ENCODE data around the gene RPP25L.

The RPP25L gene

DNA sequence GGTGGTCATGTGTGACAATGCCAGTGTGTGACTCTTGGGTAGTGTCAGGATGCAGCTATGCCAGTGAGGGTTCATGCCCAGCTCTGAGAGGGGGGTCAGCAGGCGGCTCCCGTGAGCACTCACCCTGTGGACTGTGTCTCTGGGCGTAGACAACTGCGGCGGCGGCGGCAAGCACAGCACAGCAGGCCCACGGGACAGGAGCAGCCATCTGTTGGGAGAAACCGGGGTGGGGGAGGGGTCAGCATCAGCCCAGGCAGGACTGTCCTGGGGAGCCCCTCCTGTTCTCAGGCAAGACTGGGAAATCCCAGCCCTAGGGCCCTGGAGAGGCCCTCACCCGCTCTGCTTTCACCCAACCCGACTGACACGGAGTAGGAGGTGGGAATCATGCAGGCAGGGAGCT, 43.1 kb downstream of the RPP25L start:
- H3K36me3 ChIP-seq (ENCODE audit: control insufficient read depth, insufficient read depth, low read length): no peaks in the 10 kb centered on the region
- peaks cover 11% of the 10 kb centered on the region for H3K27me3 ChIP-seq (ENCODE audit: control insufficient read depth, insufficient read depth, low read length)
- H3K4me3 ChIP-seq (ENCODE audit: low read depth, low read length): no peak overlapping the region
- H3K9me3 ChIP-seq (ENCODE audit: control insufficient read depth, insufficient read depth, low read length): no peaks in the 10 kb centered on the region
- H3K9ac ChIP-seq (ENCODE audit: low read depth, low read length): no peak overlapping the region
- peaks cover 17% of the 10 kb centered on the region for H3K4me1 ChIP-seq (ENCODE audit: control insufficient read depth, insufficient read depth, low read length)

DNA sequence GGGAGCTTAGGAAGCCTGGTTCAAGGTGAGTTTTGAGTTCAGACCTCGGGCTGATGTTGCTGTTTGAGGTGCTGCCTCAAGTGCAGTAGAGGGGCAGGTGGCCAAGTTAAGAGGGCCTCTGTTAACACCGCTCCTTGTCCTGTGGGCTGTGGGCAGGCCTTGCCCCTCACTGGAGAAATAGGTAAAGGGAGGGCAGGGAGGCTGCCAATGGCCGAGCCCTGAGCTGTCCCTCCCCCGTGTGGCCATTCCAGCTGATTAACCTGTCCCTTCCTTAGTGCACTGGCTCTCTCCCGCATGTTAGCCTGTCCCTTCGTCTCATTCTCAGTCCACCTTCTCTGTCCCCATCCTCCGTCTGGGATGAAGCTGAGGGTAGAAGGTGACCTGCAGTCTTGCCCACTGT, 43.8 kb downstream of the RPP25L start:
- H3K4me3 ChIP-seq (ENCODE audit: low read depth, low read length): no peak overlapping the region
- H3K4me1 ChIP-seq (ENCODE audit: control insufficient read depth, insufficient read depth, low read length): peaks cover 14% of the 10 kb centered on the region
- H3K36me3 ChIP-seq (ENCODE audit: control insufficient read depth, insufficient read depth, low read length): no peaks in the 10 kb centered on the region
- H3K27me3 ChIP-seq (ENCODE audit: control insufficient read depth, insufficient read depth, low read length): peaks cover 17% of the 10 kb centered on the region
- no peak overlapping the region for H3K9ac ChIP-seq (ENCODE audit: low read depth, low read length)
- H3K9me3 ChIP-seq (ENCODE audit: control insufficient read depth, insufficient read depth, low read length): no peaks in the 10 kb centered on the region

DNA sequence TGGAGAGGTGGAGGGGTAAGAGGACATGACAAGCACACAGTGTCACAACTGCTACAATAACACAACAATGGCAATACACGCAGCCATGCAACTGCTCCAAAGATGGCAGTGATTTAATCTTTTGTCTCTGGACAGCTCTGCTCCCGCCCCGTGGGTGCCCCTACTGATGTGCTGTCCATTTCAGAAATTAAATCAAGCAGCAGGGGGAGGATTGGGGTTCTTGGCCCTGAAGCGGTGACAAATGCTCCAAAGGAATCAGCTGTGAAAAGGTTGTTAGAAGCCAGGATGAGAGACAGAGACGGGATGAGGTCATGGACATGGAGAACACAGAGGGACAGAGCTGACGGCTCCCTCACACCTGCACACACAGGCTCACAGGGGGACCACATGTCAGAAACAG, 44.9 kb downstream of the RPP25L start:
- Histone ChIP-seq H3K4me1 (ENCODE audit: control insufficient read depth, insufficient read depth, low read length) (peaks cover 14% of the 10 kb centered on the region), H3K9me3 (ENCODE audit: control insufficient read depth, insufficient read depth, low read length) (no peaks in the 10 kb centered on the region), H3K4me3 (ENCODE audit: low read depth, low read length) (no peak overlapping the region), H3K27me3 (ENCODE audit: control insufficient read depth, insufficient read depth, low read length) (peaks cover 18% of the 10 kb centered on the region), H3K9ac (ENCODE audit: low read depth, low read length) (no peak overlapping the region), H3K36me3 (ENCODE audit: control insufficient read depth, insufficient read depth, low read length) (no peaks in the 10 kb centered on the region)

DNA sequence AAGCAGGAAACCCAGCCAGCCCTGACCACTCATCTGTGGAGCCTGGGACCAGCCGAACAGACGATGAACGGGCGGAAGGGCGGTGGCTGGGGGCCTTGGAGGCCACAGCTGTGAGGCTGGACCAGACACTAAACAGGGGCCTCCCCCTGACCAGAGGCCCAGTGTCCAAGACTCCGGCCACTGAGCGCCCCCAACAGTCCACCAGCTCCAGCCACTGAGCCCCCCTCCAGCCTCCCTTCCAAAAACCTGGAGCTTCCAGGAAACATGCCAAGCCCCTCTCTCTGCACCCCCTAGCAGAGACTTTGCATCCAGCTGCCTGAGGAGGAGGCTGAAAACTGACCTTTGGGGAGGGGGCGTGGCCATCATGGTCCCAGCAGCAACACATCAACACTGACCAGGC, 45.6 kb downstream of the RPP25L start:
- Histone ChIP-seq H3K9me3 (ENCODE audit: control insufficient read depth, insufficient read depth, low read length) (no peaks in the 10 kb centered on the region), H3K4me3 (ENCODE audit: low read depth, low read length) (no peak overlapping the region), H3K4me1 (ENCODE audit: control insufficient read depth, insufficient read depth, low read length) (peaks cover 14% of the 10 kb centered on the region), H3K27me3 (ENCODE audit: control insufficient read depth, insufficient read depth, low read length) (peaks cover 18% of the 10 kb centered on the region), H3K36me3 (ENCODE audit: control insufficient read depth, insufficient read depth, low read length) (no peaks in the 10 kb centered on the region), H3K9ac (ENCODE audit: low read depth, low read length) (no peak overlapping the region)

DNA sequence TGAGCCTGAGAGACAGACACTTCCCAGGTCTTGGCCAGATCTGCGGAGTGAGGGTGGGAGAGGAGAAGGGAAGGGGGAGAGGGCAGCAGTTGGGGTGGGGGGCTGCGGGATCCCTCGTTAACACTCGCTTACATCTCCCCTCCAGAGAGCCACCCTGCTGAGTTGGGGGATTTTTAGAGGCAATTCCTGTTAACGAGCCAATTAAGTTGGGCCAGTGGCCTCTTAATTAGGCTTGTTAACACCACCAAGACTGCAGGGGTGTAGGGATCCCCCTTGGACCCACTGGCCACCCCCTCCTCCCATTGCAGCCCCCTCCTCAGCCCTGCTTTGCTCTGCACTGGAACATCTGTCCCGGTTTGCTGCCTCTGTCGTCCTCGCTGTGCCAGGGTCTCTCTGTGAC, 46.0 kb downstream of the RPP25L start:
- H3K9ac ChIP-seq (ENCODE audit: low read depth, low read length): no peak overlapping the region
- H3K9me3 ChIP-seq (ENCODE audit: control insufficient read depth, insufficient read depth, low read length): no peaks in the 10 kb centered on the region
- peaks cover 18% of the 10 kb centered on the region for H3K27me3 ChIP-seq (ENCODE audit: control insufficient read depth, insufficient read depth, low read length)
- no peaks in the 10 kb centered on the region for H3K36me3 ChIP-seq (ENCODE audit: control insufficient read depth, insufficient read depth, low read length)
- H3K4me1 ChIP-seq (ENCODE audit: control insufficient read depth, insufficient read depth, low read length): peaks cover 14% of the 10 kb centered on the region
- no peak overlapping the region for H3K4me3 ChIP-seq (ENCODE audit: low read depth, low read length)

DNA sequence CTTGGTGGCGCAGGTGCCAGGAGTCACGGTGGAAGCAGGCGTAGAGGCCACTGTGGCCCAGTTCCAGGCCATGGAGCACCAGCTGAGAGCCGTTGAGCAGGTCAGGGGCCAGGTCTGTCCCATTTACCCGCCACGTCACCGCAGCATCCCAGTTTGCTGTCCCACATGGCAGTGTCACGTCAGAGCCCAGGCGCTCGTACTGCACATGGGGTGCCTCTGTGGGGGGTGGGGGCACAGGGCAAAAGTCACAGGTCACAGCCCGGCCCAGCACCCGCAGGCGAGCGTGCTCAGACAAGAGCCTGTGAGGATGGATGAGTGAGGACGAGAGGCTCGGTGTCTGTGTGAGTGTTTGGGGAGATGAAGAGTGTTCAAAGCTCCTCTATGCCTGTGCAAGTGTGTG, 47.3 kb downstream of the RPP25L start:
- Histone ChIP-seq H3K9ac (ENCODE audit: low read depth, low read length) (no peak overlapping the region), H3K9me3 (ENCODE audit: control insufficient read depth, insufficient read depth, low read length) (no peaks in the 10 kb centered on the region), H3K4me1 (ENCODE audit: control insufficient read depth, insufficient read depth, low read length) (peaks cover 18% of the 10 kb centered on the region), H3K4me3 (ENCODE audit: low read depth, low read length) (no peak overlapping the region), H3K27me3 (ENCODE audit: control insufficient read depth, insufficient read depth, low read length) (peaks cover 13% of the 10 kb centered on the region), H3K36me3 (ENCODE audit: control insufficient read depth, insufficient read depth, low read length) (no peaks in the 10 kb centered on the region)

DNA sequence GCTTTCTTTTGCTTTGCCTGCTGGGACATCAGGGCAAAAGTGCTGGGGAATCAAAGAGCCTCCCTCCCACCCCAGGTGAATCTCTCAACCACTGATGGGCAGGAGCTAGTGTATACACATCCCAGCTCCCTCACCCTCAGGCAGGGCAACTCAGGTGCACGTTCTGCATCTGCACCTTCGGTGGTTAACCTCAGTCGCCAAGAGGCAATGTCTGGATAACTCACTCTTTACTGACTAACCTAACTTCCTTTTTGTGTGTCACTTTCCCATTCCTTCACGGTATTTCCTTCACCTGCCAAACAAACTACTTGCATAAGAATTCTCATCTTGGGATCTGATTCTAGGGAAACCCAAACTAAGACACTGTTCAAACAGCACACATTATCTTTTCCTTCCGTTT, 48.6 kb downstream of the RPP25L start:
- peaks cover 9% of the 10 kb centered on the region for H3K4me1 ChIP-seq (ENCODE audit: control insufficient read depth, insufficient read depth, low read length)
- H3K27me3 ChIP-seq (ENCODE audit: control insufficient read depth, insufficient read depth, low read length): peaks cover 13% of the 10 kb centered on the region
- no peaks in the 10 kb centered on the region for H3K36me3 ChIP-seq (ENCODE audit: control insufficient read depth, insufficient read depth, low read length)
- no peaks in the 10 kb centered on the region for H3K9me3 ChIP-seq (ENCODE audit: control insufficient read depth, insufficient read depth, low read length)
- H3K4me3 ChIP-seq (ENCODE audit: low read depth, low read length): no peak overlapping the region
- no peak overlapping the region for H3K9ac ChIP-seq (ENCODE audit: low read depth, low read length)

DNA sequence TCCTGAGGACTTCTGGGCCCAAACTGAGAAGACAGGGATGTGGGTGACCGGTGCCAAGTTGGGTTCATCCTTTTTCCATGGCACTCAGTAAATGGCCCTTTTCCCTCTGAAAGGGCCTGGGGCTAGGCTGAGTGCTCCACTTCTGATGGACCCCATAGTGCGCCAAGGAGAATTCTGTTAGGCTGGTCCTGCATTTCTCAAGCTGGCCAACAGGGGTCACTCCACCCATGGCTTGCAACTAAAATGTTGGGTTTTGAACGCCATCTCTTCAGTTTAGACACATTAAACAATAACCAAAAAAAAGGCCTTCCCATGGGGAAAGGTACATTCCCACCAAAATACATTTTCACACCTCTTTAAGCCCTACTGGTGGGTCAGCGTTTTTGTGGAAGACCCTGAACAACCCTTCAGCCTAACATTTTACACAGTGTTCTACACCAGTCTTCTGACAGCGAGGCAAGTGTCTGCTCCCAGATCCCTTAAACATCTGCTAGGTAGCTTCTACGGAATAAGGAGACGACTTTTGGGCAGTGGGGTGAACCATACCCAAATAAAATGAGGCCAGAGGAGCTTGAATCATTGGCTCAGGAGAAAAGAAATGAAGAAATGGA, 49.7 kb downstream of the RPP25L start:
- peaks cover 10% of the 10 kb centered on the region for H3K27me3 ChIP-seq (ENCODE audit: control insufficient read depth, insufficient read depth, low read length)
- H3K4me3 ChIP-seq (ENCODE audit: low read depth, low read length): no peak overlapping the region
- H3K9ac ChIP-seq (ENCODE audit: low read depth, low read length): no peak overlapping the region
- H3K36me3 ChIP-seq (ENCODE audit: control insufficient read depth, insufficient read depth, low read length): no peaks in the 10 kb centered on the region
- no peaks in the 10 kb centered on the region for H3K9me3 ChIP-seq (ENCODE audit: control insufficient read depth, insufficient read depth, low read length)
- peaks cover 9% of the 10 kb centered on the region for H3K4me1 ChIP-seq (ENCODE audit: control insufficient read depth, insufficient read depth, low read length)

DNA sequence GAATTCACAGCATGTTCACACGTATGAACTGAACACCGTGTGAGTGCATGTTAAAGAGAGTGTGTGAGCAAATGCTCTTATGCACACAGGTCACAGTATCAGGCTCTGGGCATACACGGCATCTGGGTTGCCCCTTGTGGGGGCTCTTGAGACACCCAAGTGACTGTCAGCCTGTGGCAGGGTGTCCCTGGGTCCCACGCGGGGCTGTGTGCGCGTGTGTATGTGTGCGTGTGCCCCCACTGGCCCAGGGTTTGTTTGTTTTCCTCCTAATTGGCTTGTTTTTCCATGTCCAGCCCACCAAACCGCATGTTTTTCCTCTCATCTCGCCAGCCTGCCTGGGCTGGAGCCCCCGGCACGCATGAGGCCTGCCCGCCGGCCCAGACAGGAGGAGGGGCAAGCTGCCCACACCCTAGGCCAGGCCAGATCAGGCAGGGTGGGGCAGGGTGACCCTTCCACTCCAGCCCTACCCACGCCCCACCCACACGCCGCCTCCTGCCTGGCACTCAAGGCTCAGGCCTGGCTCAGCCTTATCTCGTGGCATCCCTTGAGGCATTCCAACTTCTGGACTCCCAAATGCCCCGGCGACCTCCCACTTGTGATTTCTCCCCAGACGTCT, 51.2 kb downstream of the RPP25L start:
- H3K27me3 ChIP-seq (ENCODE audit: control insufficient read depth, insufficient read depth, low read length): peaks cover 10% of the 10 kb centered on the region
- H3K4me1 ChIP-seq (ENCODE audit: control insufficient read depth, insufficient read depth, low read length): peaks cover 6% of the 10 kb centered on the region
- H3K4me3 ChIP-seq (ENCODE audit: low read depth, low read length): no peak overlapping the region
- H3K9me3 ChIP-seq (ENCODE audit: control insufficient read depth, insufficient read depth, low read length): no peaks in the 10 kb centered on the region
- no peaks in the 10 kb centered on the region for H3K36me3 ChIP-seq (ENCODE audit: control insufficient read depth, insufficient read depth, low read length)
- no peak overlapping the region for H3K9ac ChIP-seq (ENCODE audit: low read depth, low read length)

Data from iPS-15b (cell line).